ENCODE data around the gene LSM3.
A peak's percentile ranks its signal among the peaks of the same experiment; 100 is the strongest.

The LSM3 gene

DNA sequence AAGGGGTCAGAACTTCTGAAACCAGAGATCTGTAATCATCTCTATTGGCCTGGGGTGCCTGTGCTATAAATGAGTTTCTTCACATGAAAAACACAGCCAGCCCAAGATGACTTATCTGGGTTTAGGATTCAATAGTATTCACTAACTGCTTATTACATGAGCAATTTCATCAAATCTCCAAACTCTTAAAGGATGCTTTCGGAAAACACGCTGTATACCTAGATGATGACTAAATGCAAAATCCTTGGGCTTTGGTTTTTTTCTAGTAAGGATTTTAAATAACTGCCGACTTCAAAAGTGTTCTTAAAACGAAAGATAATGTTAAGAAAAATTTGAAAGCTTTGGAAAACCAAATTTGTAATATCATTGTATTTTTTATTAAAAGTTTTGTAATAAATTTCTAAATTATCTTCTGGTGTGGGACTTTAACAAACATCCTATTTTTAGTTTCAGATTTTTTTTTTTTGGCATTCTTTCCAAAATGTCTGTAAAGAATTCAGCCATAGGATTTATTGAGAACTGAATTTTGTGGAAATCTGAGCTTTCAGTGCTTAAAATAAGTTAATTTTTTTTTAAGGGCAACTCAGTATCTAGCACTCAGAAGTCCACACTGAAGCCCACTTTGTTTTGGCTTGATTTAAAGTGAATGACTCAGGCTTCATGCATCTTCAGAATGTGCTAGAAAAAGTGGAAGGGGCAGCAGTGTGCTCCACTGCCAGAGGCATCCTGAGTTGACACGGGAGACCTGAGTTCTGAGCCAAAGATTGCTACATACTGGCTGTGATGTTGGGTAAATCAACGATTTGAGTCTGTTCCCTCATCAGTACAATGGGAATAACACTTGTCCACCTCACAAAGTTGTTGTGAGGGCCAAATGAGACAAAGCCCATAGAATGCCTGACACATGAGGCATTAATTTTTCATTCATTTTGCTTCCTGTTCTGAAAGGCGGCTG lies 35.1 kb upstream of the LSM3 start:
- Histone ChIP-seq H3K9ac (ENCODE audit: low read length in 2 of 2) (peak overlapping the region; percentile 21 to 29), H3K4me1 (ENCODE audit: control insufficient read depth, insufficient read depth, low read length) (peaks cover 41% of the 10 kb centered on the region), H3K27me3 (ENCODE audit: control insufficient read depth in 1 of 2, insufficient read depth in 2 of 2, low read length in 2 of 2) (no peaks in the 10 kb centered on the region), H3K4me3 (ENCODE audit: low read length in 2 of 2) (peak overlapping the region in 1 of 2 donors; percentile 64), H3K36me3 (ENCODE audit: control insufficient read depth in 2 of 2, insufficient read depth in 2 of 2, low read length in 2 of 2) (peaks cover 50 to 54% of the 10 kb centered on the region in 2 donors), H3K27ac (ENCODE audit: low read length) (peak overlapping the region; percentile 90), H3K9me3 (ENCODE audit: control insufficient read depth in 2 of 2, low read length in 2 of 2) (no peaks in the 10 kb centered on the region)

DNA sequence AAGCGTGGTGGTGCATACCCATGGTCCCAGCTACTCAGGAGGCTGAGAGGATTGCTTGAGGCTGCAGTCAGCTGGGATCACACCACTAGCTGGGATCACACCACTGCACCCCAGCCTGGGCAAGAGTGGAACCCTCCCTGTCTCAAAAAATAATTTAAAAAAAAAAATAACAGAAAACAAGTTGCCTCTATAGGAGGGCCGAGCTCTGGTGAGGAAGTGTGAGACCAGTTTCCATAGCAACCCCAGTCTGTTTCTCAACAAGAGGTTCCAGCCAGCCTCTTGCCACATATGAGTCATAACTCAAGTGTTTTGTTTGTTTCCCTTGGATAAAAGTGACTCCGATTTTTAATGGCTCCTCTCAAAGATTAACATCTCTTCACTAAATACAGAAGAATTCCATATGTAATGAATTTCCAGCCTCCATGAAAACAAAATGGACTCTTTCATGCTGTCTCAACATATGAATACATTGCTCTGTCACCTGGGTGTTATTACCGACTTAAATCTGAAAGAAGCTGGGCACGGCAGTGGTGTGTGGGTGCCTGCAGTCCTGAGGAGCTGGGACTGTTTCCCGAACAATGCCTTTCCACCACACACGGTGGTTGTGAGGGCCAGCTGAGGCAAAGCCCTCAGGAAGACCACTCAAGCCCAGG lies 34.1 kb upstream of the LSM3 start:
- peak overlapping the region; percentile 48 to 69 for H3K9ac ChIP-seq (ENCODE audit: low read length in 2 of 2)
- peak overlapping the region; percentile 90 for H3K27ac ChIP-seq (ENCODE audit: low read length)
- H3K4me1 ChIP-seq (ENCODE audit: control insufficient read depth, insufficient read depth, low read length): peaks cover 41% of the 10 kb centered on the region
- no peaks in the 10 kb centered on the region for H3K27me3 ChIP-seq (ENCODE audit: control insufficient read depth in 1 of 2, insufficient read depth in 2 of 2, low read length in 2 of 2)
- peak overlapping the region; percentile 29 to 64 for H3K4me3 ChIP-seq (ENCODE audit: low read length in 2 of 2)
- no peaks in the 10 kb centered on the region for H3K9me3 ChIP-seq (ENCODE audit: control insufficient read depth in 2 of 2, low read length in 2 of 2)
- H3K36me3 ChIP-seq (ENCODE audit: control insufficient read depth in 2 of 2, insufficient read depth in 2 of 2, low read length in 2 of 2): peaks cover 44 to 47% of the 10 kb centered on the region in 2 donors

DNA sequence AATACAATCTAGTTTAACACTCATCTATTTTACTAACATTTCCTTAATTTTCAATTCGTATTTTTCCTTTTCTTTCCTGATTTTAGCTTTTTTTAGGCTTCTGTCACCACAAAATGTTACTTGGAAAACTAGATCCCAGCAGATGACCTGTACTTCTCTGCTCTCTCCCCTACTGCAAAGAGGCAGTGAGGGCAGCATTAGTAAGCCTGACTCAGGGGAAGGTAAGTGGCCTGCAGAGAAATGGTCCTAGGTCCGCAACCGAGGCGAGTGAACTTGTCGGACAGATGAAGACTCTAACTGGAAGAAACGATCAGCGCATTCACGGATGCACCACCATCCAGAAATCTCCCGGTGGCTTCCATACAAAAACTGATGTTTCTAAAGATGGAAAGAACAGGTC lies 33.4 kb upstream of the LSM3 start:
- peak overlapping the region in 1 of 2 donors; percentile 48 for H3K9ac ChIP-seq (ENCODE audit: low read length in 2 of 2)
- H3K27ac ChIP-seq (ENCODE audit: low read length): peak overlapping the region; percentile 90
- H3K27me3 ChIP-seq (ENCODE audit: control insufficient read depth in 1 of 2, insufficient read depth in 2 of 2, low read length in 2 of 2): no peaks in the 10 kb centered on the region
- H3K4me1 ChIP-seq (ENCODE audit: control insufficient read depth, insufficient read depth, low read length): peaks cover 39% of the 10 kb centered on the region
- H3K4me3 ChIP-seq (ENCODE audit: low read length in 2 of 2): no peak overlapping the region
- H3K9me3 ChIP-seq (ENCODE audit: control insufficient read depth in 2 of 2, low read length in 2 of 2): no peaks in the 10 kb centered on the region
- peaks cover 38 to 41% of the 10 kb centered on the region in 2 donors for H3K36me3 ChIP-seq (ENCODE audit: control insufficient read depth in 2 of 2, insufficient read depth in 2 of 2, low read length in 2 of 2)

DNA sequence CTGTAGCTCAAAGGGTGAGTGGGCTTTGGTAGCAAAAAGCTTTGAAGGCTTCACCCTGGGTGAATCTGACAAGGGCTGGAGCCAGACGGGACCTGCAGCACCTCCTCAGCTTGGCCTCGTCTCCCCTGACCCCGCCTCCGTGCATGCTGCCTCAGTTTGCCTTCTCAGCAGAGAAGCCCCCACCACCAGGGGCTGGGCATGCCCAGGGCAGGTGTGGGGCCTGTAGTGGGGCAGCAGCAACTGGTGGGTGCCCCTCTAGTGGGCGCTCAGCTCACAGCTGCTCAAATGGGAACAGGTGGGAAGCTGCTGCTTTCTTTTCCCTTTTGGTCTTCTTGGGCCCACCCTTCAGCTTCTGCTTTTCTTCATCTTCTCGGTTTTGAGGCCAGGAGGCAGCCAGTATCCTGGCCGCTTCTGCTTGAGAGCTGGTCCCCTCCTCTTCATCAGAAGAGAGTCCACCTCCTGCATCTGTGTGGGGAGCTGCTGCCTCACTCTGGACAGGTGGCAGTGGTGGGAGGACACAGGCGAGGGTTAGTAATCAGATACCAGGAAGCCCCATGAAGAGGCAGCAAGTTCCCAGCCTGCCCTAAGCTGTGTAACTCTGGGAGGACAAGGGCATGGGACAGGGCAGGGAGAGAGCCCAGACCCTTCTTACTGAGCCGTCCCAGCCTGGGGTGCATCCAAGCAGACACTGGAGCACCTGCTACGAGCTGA lies 32.8 kb upstream of the LSM3 start:
- Histone ChIP-seq H3K4me1 (ENCODE audit: control insufficient read depth, insufficient read depth, low read length) (peaks cover 39% of the 10 kb centered on the region), H3K4me3 (ENCODE audit: low read length in 2 of 2) (no peak overlapping the region), H3K9ac (ENCODE audit: low read length in 2 of 2) (no peak overlapping the region), H3K36me3 (ENCODE audit: control insufficient read depth in 2 of 2, insufficient read depth in 2 of 2, low read length in 2 of 2) (peaks cover 32 to 40% of the 10 kb centered on the region in 2 donors), H3K9me3 (ENCODE audit: control insufficient read depth in 2 of 2, low read length in 2 of 2) (no peaks in the 10 kb centered on the region), H3K27me3 (ENCODE audit: control insufficient read depth in 1 of 2, insufficient read depth in 2 of 2, low read length in 2 of 2) (no peaks in the 10 kb centered on the region), H3K27ac (ENCODE audit: low read length) (peak overlapping the region; percentile 90)

DNA sequence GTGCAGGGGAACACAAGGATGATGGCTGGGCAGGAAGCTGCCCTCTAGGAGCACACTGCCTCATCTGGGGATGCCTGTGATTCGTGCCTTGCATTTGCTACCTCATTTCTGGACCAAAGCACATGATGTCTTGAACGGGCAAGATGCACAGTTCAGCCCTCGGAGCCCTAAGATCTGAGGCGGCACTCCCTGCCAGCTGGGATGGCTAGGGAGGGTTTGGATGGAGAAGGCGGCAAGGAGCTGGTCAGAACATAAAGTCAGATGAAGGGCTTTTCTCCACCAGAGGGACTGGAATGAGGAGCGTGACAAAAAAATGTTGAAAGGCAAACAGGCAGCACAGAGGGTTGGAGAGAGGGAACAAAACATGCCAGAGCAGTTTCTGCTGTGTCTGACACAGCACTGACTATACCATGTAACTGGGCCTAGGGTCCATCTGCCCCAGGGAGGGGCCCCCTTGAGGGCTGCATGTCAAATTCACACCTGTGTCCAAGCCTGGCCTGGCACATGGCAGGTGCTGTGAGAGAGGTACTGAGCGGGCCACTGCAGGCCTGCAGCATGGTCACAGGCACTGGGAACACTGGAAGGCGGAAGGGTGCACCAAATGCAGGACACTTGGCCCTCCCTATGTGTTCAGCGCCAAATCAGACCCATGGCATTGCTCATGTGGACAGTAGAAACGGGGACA lies 32.1 kb upstream of the LSM3 start:
- no peak overlapping the region for H3K9ac ChIP-seq (ENCODE audit: low read length in 2 of 2)

DNA sequence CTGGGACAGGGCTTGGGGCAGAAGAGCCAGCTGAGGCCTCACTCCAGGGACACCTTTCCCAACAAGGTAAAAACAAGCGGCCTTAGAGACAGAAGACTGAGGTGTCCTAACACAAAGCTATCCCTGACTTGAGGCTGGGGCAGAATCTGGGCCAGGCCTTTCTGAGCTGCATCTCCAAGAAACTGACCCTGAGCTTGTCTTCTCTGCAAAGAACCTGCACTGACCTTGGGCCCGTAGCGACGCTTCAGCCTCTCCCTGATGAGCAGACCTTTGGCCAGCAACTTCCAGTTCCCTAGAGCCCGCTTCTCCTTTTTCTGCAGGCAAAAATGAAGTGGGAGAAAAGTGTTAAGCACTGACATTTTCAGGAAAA lies 31.6 kb upstream of the LSM3 start:
- Histone ChIP-seq H3K9me3 (ENCODE audit: control insufficient read depth in 2 of 2, low read length in 2 of 2) (no peaks in the 10 kb centered on the region), H3K27ac (ENCODE audit: low read length) (peak overlapping the region; percentile 37), H3K4me1 (ENCODE audit: control insufficient read depth, insufficient read depth, low read length) (peaks cover 39% of the 10 kb centered on the region), H3K36me3 (ENCODE audit: control insufficient read depth in 2 of 2, insufficient read depth in 2 of 2, low read length in 2 of 2) (peaks cover 26 to 36% of the 10 kb centered on the region in 2 donors), H3K9ac (ENCODE audit: low read length in 2 of 2) (no peak overlapping the region), H3K4me3 (ENCODE audit: low read length in 2 of 2) (no peak overlapping the region), H3K27me3 (ENCODE audit: control insufficient read depth in 1 of 2, insufficient read depth in 2 of 2, low read length in 2 of 2) (no peaks in the 10 kb centered on the region)

More for the DNA sequence above, 32.1 kb upstream of the LSM3 start:
- H3K27me3 ChIP-seq (ENCODE audit: control insufficient read depth in 1 of 2, insufficient read depth in 2 of 2, low read length in 2 of 2): no peaks in the 10 kb centered on the region
- no peaks in the 10 kb centered on the region for H3K9me3 ChIP-seq (ENCODE audit: control insufficient read depth in 2 of 2, low read length in 2 of 2)
- peak overlapping the region; percentile 37 for H3K27ac ChIP-seq (ENCODE audit: low read length)
- peaks cover 30 to 37% of the 10 kb centered on the region in 2 donors for H3K36me3 ChIP-seq (ENCODE audit: control insufficient read depth in 2 of 2, insufficient read depth in 2 of 2, low read length in 2 of 2)
- H3K4me3 ChIP-seq (ENCODE audit: low read length in 2 of 2): no peak overlapping the region
- peaks cover 39% of the 10 kb centered on the region for H3K4me1 ChIP-seq (ENCODE audit: control insufficient read depth, insufficient read depth, low read length)

DNA sequence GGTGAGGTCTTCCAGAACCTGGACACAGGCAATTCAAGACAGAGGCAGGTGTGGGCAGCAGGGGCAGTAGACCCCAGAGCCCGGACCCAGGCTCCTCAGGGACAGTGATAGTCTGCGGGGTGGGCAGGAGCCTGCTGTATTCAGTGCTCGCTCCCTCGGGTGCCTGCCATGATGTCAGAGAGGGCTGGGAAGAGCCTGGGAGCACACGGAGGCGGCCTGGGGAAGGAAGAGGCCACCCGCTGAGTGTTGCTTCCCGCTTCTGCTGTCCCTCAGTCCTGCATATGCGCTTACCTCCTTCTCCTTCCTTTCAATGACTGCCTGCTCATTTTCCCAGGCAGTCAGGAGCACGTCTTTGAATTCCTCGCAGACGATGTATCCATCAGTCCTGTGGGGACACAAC lies 31.0 kb upstream of the LSM3 start:
- H3K27me3 ChIP-seq (ENCODE audit: control insufficient read depth in 1 of 2, insufficient read depth in 2 of 2, low read length in 2 of 2): no peaks in the 10 kb centered on the region
- no peak overlapping the region for H3K9ac ChIP-seq (ENCODE audit: low read length in 2 of 2)
- peaks cover 23 to 38% of the 10 kb centered on the region in 2 donors for H3K36me3 ChIP-seq (ENCODE audit: control insufficient read depth in 2 of 2, insufficient read depth in 2 of 2, low read length in 2 of 2)
- peak overlapping the region; percentile 37 for H3K27ac ChIP-seq (ENCODE audit: low read length)
- no peak overlapping the region for H3K4me3 ChIP-seq (ENCODE audit: low read length in 2 of 2)
- H3K4me1 ChIP-seq (ENCODE audit: control insufficient read depth, insufficient read depth, low read length): peaks cover 39% of the 10 kb centered on the region
- no peaks in the 10 kb centered on the region for H3K9me3 ChIP-seq (ENCODE audit: control insufficient read depth in 2 of 2, low read length in 2 of 2)

DNA sequence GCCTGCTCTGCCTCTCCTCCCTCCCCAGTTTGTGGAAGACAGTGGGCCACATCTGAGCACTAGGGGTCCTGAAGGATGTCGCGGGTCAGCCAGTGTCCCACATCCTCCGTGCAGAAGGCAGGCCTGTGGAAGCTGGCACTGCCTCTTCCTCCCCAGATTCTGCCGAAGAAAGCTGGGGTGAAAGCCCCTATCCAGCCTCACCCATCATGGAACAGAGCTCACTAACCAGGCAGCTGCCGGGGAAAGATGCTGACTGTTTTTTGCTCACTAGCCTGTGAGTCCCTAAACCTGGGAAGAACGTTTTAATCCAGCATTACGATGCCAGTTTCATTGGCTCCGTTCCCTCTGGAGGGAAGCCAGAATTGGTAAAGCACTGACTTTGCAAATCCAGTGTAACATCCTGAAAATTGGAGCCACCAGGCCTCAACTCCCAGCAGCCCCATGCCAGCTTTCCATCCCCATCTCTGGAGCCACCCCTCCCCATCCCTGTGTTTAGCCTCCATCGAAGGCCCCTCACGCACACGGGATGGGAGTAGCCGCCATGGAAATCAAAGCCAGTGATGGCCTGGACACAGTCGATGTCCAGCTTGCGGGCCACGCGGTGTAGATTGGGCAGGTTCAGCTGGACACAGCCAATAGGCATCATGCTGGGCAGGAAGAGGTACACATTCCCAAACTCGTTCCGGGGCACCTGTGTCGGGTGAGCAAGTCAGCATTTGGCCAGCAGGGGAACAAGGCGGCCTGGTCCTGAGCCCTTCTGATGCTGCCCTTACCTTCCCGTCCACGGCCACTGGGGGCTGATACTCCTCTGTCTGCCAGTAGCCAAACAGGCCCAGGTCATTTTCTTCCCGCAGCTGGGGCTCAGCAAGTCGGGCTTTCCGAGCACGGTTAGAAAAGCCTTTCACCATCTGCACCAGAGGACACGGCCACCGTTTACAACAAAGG lies 30.3 kb upstream of the LSM3 start:
- Histone ChIP-seq H3K27ac (ENCODE audit: low read length) (peak overlapping the region; percentile 37), H3K36me3 (ENCODE audit: control insufficient read depth in 2 of 2, insufficient read depth in 2 of 2, low read length in 2 of 2) (peaks cover 26 to 44% of the 10 kb centered on the region in 2 donors), H3K4me1 (ENCODE audit: control insufficient read depth, insufficient read depth, low read length) (peaks cover 37% of the 10 kb centered on the region), H3K9ac (ENCODE audit: low read length in 2 of 2) (no peak overlapping the region), H3K27me3 (ENCODE audit: control insufficient read depth in 1 of 2, insufficient read depth in 2 of 2, low read length in 2 of 2) (no peaks in the 10 kb centered on the region), H3K9me3 (ENCODE audit: control insufficient read depth in 2 of 2, low read length in 2 of 2) (no peaks in the 10 kb centered on the region), H3K4me3 (ENCODE audit: low read length in 2 of 2) (no peak overlapping the region)

DNA sequence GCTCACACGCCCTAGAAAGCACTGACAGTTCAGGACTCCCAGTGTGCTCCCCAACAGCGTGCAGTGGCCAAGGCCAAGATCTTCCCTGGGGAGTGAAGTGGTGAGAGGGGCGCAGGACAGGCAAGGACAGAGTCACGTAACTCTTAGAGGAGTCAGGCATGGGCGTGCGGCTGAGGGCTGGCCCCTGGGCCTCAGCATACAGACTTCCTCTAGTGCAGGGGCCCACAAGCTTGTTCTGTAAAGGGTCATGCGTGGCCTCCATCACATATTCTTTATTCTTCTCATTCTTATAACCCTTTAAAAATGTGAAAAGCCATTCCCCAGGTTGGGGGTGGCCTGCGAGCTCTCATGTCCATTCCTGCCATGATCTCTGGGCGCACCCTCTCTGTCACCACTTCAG lies 28.5 kb upstream of the LSM3 start:
- Histone ChIP-seq H3K4me1 (ENCODE audit: control insufficient read depth, insufficient read depth, low read length) (peaks cover 23% of the 10 kb centered on the region), H3K9me3 (ENCODE audit: control insufficient read depth in 2 of 2, low read length in 2 of 2) (no peaks in the 10 kb centered on the region), H3K36me3 (ENCODE audit: control insufficient read depth in 2 of 2, insufficient read depth in 2 of 2, low read length in 2 of 2) (peaks cover 39 to 55% of the 10 kb centered on the region in 2 donors), H3K4me3 (ENCODE audit: low read length in 2 of 2) (no peak overlapping the region), H3K27ac (ENCODE audit: low read length) (no peak overlapping the region), H3K27me3 (ENCODE audit: control insufficient read depth in 1 of 2, insufficient read depth in 2 of 2, low read length in 2 of 2) (no peaks in the 10 kb centered on the region), H3K9ac (ENCODE audit: low read length in 2 of 2) (no peak overlapping the region)
